HepG2 (cell line): ENCODE results near the gene COLGALT1. TPM values are rescaled to one million over a fixed set of nuclear protein-coding genes. Genes with fewer than 3 reads are reported as not detected.

Experiments used
- EP300 ChIP-seq, 3 experiments: sonication (generic) in 1 of 3; formaldehyde crosslinking in 1 of 3; IDR thresholded peaks; 2 replicates each; pipeline versions ENCODE4 v1.5.1 to v1.6.1; 2011 to 2020; ENCODE audit warnings: low read depth in 2 of 3, low read length in 2 of 3, borderline replicate concordance in 1 of 3, improper control_type of control experiment in 1 of 3, mild to moderate bottlenecking in 1 of 3, missing genetic modification reagents in 1 of 3, moderate library complexity in 1 of 3
- FOXJ3 ChIP-seq: sonication (generic); formaldehyde crosslinking; IDR thresholded peaks from 2 replicates; pipeline ENCODE4 v1.4.0; 2020; ENCODE audit warnings: missing genetic modification reagents, mild to moderate bottlenecking, borderline replicate concordance
- HMGA1 ChIP-seq: sonication (generic); formaldehyde crosslinking; conservative IDR thresholded peaks from 2 replicates; pipeline ENCODE4 v1.4.0; 2020; ENCODE audit warnings: missing genetic modification reagents
- MLLT10 ChIP-seq: sonication (generic); formaldehyde crosslinking; IDR thresholded peaks from 2 replicates; pipeline ENCODE4 v1.4.0; 2020; ENCODE audit warnings: missing genetic modification reagents
- MXI1 ChIP-seq: IDR thresholded peaks from 3 replicates; pipeline ENCODE4 v1.6.1; 2012; ENCODE audit warnings: low read depth, low read length, inconsistent platforms, borderline replicate concordance
- NCOA1 ChIP-seq: sonication (generic); formaldehyde crosslinking; IDR thresholded peaks from 2 replicates; pipeline ENCODE4 v1.9.0; 2021; ENCODE audit warnings: missing genetic modification reagents
- POLR2G ChIP-seq: fragments of 200-400 bp; formaldehyde crosslinking; IDR thresholded peaks from 2 replicates; pipeline ENCODE4 v1.6.1; 2018; ENCODE audit warnings: mild to moderate bottlenecking, low read depth, low read length, moderate library complexity
- SMARCE1 ChIP-seq: fragments of 450-650 bp; IDR thresholded peaks from 2 replicates; pipeline ENCODE4 v1.6.1; 2017; ENCODE audit warnings: borderline replicate concordance
- SRF ChIP-seq: IDR thresholded peaks from 2 replicates; pipeline ENCODE4 v1.6.1; 2011; ENCODE audit warnings: mild to moderate bottlenecking, low read depth, low read length, moderate library complexity
- YEATS2 ChIP-seq: sonication (generic); formaldehyde crosslinking; IDR thresholded peaks from 2 replicates; pipeline ENCODE4 v1.4.0; 2020; ENCODE audit warnings: missing genetic modification reagents, borderline replicate concordance
- ZNF3 ChIP-seq: IDR thresholded peaks from 2 replicates; pipeline ENCODE4 v1.7.0; 2017; ENCODE audit warnings: inconsistent platforms
- ZNF782 ChIP-seq: sonication (generic); formaldehyde crosslinking; IDR thresholded peaks from 2 replicates; pipeline ENCODE4 v1.4.0; 2020; ENCODE audit warnings: missing genetic modification reagents, mild to moderate bottlenecking, borderline replicate concordance
- polyA plus RNA-seq, 8 experiments: library from polyadenylated mRNA; depleted of rRNA in 3 of 8; stranded (reverse) in 7 of 8; unstranded in 1 of 8; fragments of >200 nt; fragmentation: Illumina TruSeq in 4 of 8; extraction: Trizol in 4 of 8; gene quantifications; 2 replicates each; pipeline versions ENCODE4 v1.2.1 to v1.2.3, GENCODE V29; 2011 to 2016; ENCODE audit warnings: low read depth in 4 of 8, missing spikeins in 1 of 8, mixed read lengths in 1 of 8; ENCODE audit not compliant: insufficient read depth in 1 of 8
- total RNA-seq, 5 experiments: library from RNA; depleted of rRNA; stranded (reverse); fragments of >200 nt; fragmentation: Illumina TruSeq; extraction: Trizol; gene quantifications; 2 replicates each; pipeline ENCODE4 v1.2.3, GENCODE V29; 2016; ENCODE audit warnings: low read depth in 1 of 5
- TF ChIP-seq, protein P1 (sequence below): sonication (generic); formaldehyde crosslinking; IDR thresholded peaks from 2 replicates; pipeline ENCODE4 v1.4.0; 2020; ENCODE audit warnings: low read depth, mild to moderate bottlenecking, missing genetic modification reagents
- TF ChIP-seq, protein P2 (sequence below): sonication (generic); formaldehyde crosslinking; IDR thresholded peaks from 2 replicates; pipeline ENCODE4 v1.5.0; 2020; ENCODE audit warnings: mild to moderate bottlenecking, missing genetic modification reagents
- TF ChIP-seq, protein P3 (sequence below): sonication (generic); formaldehyde crosslinking; IDR thresholded peaks from 2 replicates; pipeline ENCODE4 v1.5.0; 2020; ENCODE audit warnings: mild to moderate bottlenecking, missing genetic modification reagents, moderate library complexity
- TF ChIP-seq, protein P4 (sequence below): sonication (generic); formaldehyde crosslinking; IDR thresholded peaks from 2 replicates; pipeline ENCODE4 v1.5.0; 2020; ENCODE audit warnings: mild to moderate bottlenecking, missing genetic modification reagents, borderline replicate concordance
- TF ChIP-seq, protein P5 (sequence below): fragments of 450-650 bp; IDR thresholded peaks from 2 replicates; pipeline ENCODE4 v1.6.1; 2016

Gene COLGALT1
- total and polyA plus RNA-seq, 2 of the 13 experiments (the other 11 are each of a cell fraction or from before 2014, with no cell fraction given): 58.0 to 211 TPM

DNA sequence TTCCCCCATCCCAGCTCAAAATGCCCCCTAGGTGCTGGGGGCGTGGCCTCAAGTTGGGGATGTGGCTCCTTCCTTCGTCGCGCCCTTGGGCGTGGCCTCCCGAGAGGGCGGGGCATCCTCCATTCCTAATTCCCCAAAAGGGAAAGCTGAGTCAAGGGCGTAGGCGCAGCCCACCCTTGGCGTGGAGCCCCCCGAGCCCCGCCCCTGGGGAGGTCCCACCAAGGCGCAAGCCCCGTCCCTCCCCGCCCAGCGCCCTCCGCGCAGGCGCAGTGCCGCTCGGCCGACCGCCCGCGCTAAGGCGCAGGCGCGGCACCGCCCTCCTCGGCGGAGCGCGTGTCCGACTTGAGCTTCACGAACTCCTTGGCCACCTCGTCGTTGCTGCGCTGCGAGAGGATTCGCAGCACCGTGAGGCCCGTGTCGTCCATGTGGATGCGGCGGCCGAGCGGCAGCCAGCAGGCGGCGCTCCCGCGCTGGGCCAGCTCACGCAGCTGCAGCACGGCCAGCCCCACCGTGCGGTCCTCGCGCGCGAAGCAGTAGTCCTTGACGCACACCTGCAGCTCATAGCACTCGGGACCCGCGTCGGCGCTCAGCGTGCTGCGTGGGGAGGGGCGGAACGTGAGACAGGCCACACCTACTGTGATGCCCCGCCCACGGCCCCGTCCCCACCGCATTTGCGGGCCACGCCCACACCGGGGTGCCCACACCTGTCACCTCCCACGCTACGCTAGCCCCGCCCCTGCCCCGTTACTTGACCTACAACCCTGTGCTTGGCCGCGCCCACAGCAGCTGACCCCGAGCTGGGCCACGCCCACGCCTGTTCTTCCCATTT, 50.5 kb downstream of the COLGALT1 start (continued):
- TF ChIP-seq EP300 (IDR thresholded peaks at IDR 0.05; ENCODE audit: low read depth in 2 of 2, low read length in 2 of 2) (no peak), EP300 (CRISPR knock-in tag; IDR thresholded peaks at IDR 0.05; ENCODE audit: borderline replicate concordance) (peak; percentile 65), ZNF782 (peak; percentile 81; the same call in 1 of the 2 replicates), MXI1 (peak; percentile 50; the same call in 1 of the 3 replicates), HMGA1 (no peak), POLR2G (peak; percentile 65), SRF (no peak), YEATS2 (CRISPR knock-in tag) (peak; percentile 43; the same call in 1 of the 2 replicates), FOXJ3 (CRISPR knock-in tag) (no peak), ZNF3 (CRISPR knock-in tag) (no peak), NCOA1 (CRISPR knock-in tag) (peak; percentile 96), MLLT10 (CRISPR knock-in tag) (no peak), SMARCE1 (no peak)
- TF ChIP-seq, protein P1, sequence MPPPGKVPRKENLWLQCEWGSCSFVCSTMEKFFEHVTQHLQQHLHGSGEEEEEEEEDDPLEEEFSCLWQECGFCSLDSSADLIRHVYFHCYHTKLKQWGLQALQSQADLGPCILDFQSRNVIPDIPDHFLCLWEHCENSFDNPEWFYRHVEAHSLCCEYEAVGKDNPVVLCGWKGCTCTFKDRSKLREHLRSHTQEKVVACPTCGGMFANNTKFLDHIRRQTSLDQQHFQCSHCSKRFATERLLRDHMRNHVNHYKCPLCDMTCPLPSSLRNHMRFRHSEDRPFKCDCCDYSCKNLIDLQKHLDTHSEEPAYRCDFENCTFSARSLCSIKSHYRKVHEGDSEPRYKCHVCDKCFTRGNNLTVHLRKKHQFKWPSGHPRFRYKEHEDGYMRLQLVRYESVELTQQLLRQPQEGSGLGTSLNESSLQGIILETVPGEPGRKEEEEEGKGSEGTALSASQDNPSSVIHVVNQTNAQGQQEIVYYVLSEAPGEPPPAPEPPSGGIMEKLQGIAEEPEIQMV (CRISPR knock-in tag): peak; percentile 94
- TF ChIP-seq, protein P2, sequence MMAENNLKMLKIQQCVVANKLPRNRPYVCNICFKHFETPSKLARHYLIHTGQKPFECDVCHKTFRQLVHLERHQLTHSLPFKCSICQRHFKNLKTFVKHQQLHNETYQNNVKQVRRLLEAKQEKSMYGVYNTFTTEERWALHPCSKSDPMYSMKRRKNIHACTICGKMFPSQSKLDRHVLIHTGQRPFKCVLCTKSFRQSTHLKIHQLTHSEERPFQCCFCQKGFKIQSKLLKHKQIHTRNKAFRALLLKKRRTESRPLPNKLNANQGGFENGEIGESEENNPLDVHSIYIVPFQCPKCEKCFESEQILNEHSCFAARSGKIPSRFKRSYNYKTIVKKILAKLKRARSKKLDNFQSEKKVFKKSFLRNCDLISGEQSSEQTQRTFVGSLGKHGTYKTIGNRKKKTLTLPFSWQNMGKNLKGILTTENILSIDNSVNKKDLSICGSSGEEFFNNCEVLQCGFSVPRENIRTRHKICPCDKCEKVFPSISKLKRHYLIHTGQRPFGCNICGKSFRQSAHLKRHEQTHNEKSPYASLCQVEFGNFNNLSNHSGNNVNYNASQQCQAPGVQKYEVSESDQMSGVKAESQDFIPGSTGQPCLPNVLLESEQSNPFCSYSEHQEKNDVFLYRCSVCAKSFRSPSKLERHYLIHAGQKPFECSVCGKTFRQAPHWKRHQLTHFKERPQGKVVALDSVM (CRISPR knock-in tag): peak; percentile 81
- TF ChIP-seq, protein P3, sequence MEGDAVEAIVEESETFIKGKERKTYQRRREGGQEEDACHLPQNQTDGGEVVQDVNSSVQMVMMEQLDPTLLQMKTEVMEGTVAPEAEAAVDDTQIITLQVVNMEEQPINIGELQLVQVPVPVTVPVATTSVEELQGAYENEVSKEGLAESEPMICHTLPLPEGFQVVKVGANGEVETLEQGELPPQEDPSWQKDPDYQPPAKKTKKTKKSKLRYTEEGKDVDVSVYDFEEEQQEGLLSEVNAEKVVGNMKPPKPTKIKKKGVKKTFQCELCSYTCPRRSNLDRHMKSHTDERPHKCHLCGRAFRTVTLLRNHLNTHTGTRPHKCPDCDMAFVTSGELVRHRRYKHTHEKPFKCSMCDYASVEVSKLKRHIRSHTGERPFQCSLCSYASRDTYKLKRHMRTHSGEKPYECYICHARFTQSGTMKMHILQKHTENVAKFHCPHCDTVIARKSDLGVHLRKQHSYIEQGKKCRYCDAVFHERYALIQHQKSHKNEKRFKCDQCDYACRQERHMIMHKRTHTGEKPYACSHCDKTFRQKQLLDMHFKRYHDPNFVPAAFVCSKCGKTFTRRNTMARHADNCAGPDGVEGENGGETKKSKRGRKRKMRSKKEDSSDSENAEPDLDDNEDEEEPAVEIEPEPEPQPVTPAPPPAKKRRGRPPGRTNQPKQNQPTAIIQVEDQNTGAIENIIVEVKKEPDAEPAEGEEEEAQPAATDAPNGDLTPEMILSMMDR (CRISPR knock-in tag): peak; percentile 70
- TF ChIP-seq, protein P4, sequence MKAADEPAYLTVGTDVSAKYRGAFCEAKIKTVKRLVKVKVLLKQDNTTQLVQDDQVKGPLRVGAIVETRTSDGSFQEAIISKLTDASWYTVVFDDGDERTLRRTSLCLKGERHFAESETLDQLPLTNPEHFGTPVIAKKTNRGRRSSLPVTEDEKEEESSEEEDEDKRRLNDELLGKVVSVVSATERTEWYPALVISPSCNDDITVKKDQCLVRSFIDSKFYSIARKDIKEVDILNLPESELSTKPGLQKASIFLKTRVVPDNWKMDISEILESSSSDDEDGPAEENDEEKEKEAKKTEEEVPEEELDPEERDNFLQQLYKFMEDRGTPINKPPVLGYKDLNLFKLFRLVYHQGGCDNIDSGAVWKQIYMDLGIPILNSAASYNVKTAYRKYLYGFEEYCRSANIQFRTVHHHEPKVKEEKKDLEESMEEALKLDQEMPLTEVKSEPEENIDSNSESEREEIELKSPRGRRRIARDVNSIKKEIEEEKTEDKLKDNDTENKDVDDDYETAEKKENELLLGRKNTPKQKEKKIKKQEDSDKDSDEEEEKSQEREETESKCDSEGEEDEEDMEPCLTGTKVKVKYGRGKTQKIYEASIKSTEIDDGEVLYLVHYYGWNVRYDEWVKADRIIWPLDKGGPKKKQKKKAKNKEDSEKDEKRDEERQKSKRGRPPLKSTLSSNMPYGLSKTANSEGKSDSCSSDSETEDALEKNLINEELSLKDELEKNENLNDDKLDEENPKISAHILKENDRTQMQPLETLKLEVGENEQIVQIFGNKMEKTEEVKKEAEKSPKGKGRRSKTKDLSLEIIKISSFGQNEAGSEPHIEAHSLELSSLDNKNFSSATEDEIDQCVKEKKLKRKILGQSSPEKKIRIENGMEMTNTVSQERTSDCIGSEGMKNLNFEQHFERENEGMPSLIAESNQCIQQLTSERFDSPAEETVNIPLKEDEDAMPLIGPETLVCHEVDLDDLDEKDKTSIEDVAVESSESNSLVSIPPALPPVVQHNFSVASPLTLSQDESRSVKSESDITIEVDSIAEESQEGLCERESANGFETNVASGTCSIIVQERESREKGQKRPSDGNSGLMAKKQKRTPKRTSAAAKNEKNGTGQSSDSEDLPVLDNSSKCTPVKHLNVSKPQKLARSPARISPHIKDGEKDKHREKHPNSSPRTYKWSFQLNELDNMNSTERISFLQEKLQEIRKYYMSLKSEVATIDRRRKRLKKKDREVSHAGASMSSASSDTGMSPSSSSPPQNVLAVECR (CRISPR knock-in tag): peak; percentile 91
- TF ChIP-seq, protein P5, sequence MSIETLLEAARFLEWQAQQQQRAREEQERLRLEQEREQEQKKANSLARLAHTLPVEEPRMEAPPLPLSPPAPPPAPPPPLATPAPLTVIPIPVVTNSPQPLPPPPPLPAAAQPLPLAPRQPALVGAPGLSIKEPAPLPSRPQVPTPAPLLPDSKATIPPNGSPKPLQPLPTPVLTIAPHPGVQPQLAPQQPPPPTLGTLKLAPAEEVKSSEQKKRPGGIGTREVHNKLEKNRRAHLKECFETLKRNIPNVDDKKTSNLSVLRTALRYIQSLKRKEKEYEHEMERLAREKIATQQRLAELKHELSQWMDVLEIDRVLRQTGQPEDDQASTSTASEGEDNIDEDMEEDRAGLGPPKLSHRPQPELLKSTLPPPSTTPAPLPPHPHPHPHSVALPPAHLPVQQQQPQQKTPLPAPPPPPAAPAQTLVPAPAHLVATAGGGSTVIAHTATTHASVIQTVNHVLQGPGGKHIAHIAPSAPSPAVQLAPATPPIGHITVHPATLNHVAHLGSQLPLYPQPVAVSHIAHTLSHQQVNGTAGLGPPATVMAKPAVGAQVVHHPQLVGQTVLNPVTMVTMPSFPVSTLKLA: no peak
